Neural cell (in vitro differentiated cells): Measurements from ENCODE around the gene STIM1. TPM values are rescaled to one million over a fixed set of nuclear protein-coding genes. Genes with fewer than 3 reads are reported as not detected.

ENCODE experiments used
- H2AFZ ChIP-seq: fragments of 200-600, 300-800 bp; sonication (generic), shearing (Covaris generic); 2 replicates; pipeline ENCODE4 v1.6.0; 2014; ENCODE audit warnings: low read depth, mild to moderate bottlenecking, antibody characterized with exemption, low read length, moderate library complexity
- H3F3A ChIP-seq: fragments of 200-600 bp; shearing (Covaris generic); 2 replicates; pipeline ENCODE4 v1.6.1; 2016; ENCODE audit warnings: mild to moderate bottlenecking, moderate library complexity, mixed read lengths, antibody characterized with exemption, low read length; ENCODE audit not compliant: insufficient read depth, poor library complexity, severe bottlenecking
- H3K27ac ChIP-seq: fragments of 200-600, 300-800 bp; sonication (generic), shearing (Covaris generic); 2 replicates; pipeline ENCODE4 v1.5.1; 2014; ENCODE audit warnings: mild to moderate bottlenecking, low read length, moderate library complexity
- H3K27me3 ChIP-seq: fragments of 300-800, 200-600 bp; sonication (generic), shearing (Covaris generic); 2 replicates; pipeline ENCODE4 v1.6.0; 2014; ENCODE audit warnings: mild to moderate bottlenecking, low read depth, low read length, moderate library complexity; ENCODE audit not compliant: insufficient read depth
- H3K36me3 ChIP-seq: fragments of 300-800, 200-600 bp; sonication (generic), shearing (Covaris generic); 2 replicates; pipeline ENCODE4 v1.5.1; 2014; ENCODE audit warnings: mild to moderate bottlenecking, antibody characterized with exemption, low read length, moderate library complexity; ENCODE audit not compliant: insufficient read depth
- H3K4me2 ChIP-seq: fragments of 300-800, 200-600 bp; sonication (generic), shearing (Covaris generic); 2 replicates; pipeline ENCODE4 v1.6.0; 2014; ENCODE audit warnings: mild to moderate bottlenecking, low read length
- H3K4me3 ChIP-seq: fragments of 300-800, 200-600 bp; sonication (generic), shearing (Covaris generic); 2 replicates; pipeline ENCODE4 v1.5.1; 2014; ENCODE audit warnings: mild to moderate bottlenecking, low read length, moderate library complexity
- H3K79me2 ChIP-seq: fragments of 200-600 bp; shearing (Covaris generic); replicated peaks from 2 replicates; pipeline ENCODE4 v1.6.0; 2014; ENCODE audit warnings: mild to moderate bottlenecking, low read length, moderate library complexity; ENCODE audit not compliant: insufficient read depth
- H3K9ac ChIP-seq: fragments of 300-800, 200-600 bp; sonication (generic), shearing (Covaris generic); 2 replicates; pipeline ENCODE4 v1.6.1; 2016; ENCODE audit warnings: mild to moderate bottlenecking, low read length, mixed read lengths
- H3K9me2 ChIP-seq: fragments of 200-600 bp; shearing (Covaris generic); 2 replicates; pipeline ENCODE4 v1.6.1; 2016; ENCODE audit warnings: mild to moderate bottlenecking, low read length, mixed read lengths; ENCODE audit not compliant: insufficient read depth
- H3K9me3 ChIP-seq: fragments of 200-600, 300-800 bp; sonication (generic), shearing (Covaris generic); 2 replicates; pipeline ENCODE4 v1.6.1; 2016; ENCODE audit warnings: mild to moderate bottlenecking, mixed run types, low read length, moderate library complexity, mixed read lengths
- H4K20me1 ChIP-seq: fragments of 200-600 bp; shearing (Covaris generic); 2 replicates; pipeline ENCODE4 v1.6.1; 2016; ENCODE audit warnings: mild to moderate bottlenecking, mixed run types; ENCODE audit not compliant: insufficient read depth
- EP300 ChIP-seq: fragments of 450-650 bp; conservative IDR thresholded peaks from 2 replicates; pipeline ENCODE4 v1.6.1; 2014; ENCODE audit warnings: antibody characterized with exemption, mild to moderate bottlenecking, moderate library complexity; ENCODE audit not compliant: poor library complexity, severe bottlenecking
- EZH2 ChIP-seq: fragments of 200-600, 300-800 bp; shearing (Covaris generic), sonication (generic); IDR thresholded peaks from 2 replicates; pipeline ENCODE4 v1.6.1; 2014; ENCODE audit warnings: antibody characterized with exemption, low read length, borderline replicate concordance, mild to moderate bottlenecking; ENCODE audit not compliant: insufficient read depth, poor library complexity, severe bottlenecking
- MXI1 ChIP-seq: fragments of 450-650 bp; conservative IDR thresholded peaks from 2 replicates; pipeline ENCODE4 v1.6.1; 2014; ENCODE audit warnings: antibody characterized with exemption, mild to moderate bottlenecking; ENCODE audit not compliant: poor library complexity, severe bottlenecking
- POLR2AphosphoS5 ChIP-seq: IDR thresholded peaks from 2 replicates; pipeline ENCODE4 v1.6.1; 2012
- RAD21 ChIP-seq: fragments of 450-650 bp; conservative IDR thresholded peaks from 2 replicates; pipeline ENCODE4 v1.6.1; 2014; ENCODE audit warnings: antibody characterized with exemption, mild to moderate bottlenecking, moderate library complexity
- REST ChIP-seq: IDR thresholded peaks from 2 replicates; pipeline ENCODE4 v1.6.1; 2012; ENCODE audit warnings: borderline replicate concordance
- SMC3 ChIP-seq: fragments of 450-650 bp; conservative IDR thresholded peaks from 2 replicates; pipeline ENCODE4 v1.6.1; 2014; ENCODE audit warnings: antibody characterized with exemption, mild to moderate bottlenecking, moderate library complexity; ENCODE audit not compliant: poor library complexity
- TAF1 ChIP-seq: IDR thresholded peaks from 2 replicates; pipeline ENCODE4 v1.6.1; 2012; ENCODE audit warnings: low read depth
- polyA plus RNA-seq: library from polyadenylated mRNA; depleted of rRNA; stranded (reverse); fragments of >200 nt; gene quantifications from 2 replicates; pipeline ENCODE4 v1.2.3, GENCODE V29; 2014
- TF ChIP-seq, protein P1 (sequence below): fragments of 450-650 bp; IDR thresholded peaks from 2 replicates; pipeline ENCODE4 v1.5.1; 2014; ENCODE audit warnings: antibody characterized with exemption, mild to moderate bottlenecking, moderate library complexity; ENCODE audit not compliant: poor library complexity, severe bottlenecking

STIM1 gene
- polyA plus RNA-seq, 1 donor from 2014 or later, result 14.5 TPM

DNA sequence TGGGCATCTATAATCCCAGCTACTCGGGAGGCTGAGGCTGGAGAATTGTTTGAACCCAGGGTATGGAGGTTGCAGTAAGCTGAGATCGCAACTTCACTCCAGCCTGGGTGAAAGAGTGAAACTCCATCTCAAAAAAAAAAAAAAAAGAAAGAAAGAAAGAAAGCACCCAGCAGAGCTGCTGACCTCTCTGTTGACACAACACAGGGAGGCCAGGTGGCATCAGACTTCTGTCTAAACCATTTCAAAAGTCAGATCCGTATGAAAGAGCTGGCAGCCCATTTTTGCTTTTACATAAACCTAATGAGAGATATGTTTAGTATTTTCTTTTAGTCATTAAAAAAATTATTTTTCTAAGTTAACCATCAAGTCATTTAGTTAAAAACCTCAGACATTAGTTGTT is 174.7 kb downstream of the STIM1 start:
- H3K9me2 ChIP-seq, result no peaks in the 10 kb centered on the region

DNA sequence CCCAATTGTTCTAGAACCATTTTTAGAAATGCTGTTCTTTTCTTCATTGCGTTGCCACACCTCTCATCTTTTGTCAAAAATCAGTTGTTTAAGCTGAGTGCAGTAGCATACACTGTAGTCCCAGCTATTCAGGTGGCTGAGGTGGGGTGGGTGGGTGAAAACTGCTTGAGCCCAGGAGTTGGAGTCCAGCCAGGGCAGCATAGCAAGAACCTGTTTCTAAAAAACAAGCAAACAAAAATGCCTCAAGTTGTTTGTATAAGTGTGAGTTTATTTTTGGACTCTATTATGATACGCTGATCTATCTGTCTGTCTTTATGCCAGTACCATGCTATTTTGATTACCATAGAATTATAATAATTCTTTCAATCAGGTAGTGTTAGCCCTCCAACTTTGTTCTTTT is 176.6 kb downstream of the STIM1 start:
- Histone ChIP-seq H4K20me1 (no peaks in the 10 kb centered on the region), H3K4me2 (no peak overlapping the region), H3F3A (no peaks in the 10 kb centered on the region), H3K79me2 (no peaks in the 10 kb centered on the region), H3K9me3 (no peaks in the 10 kb centered on the region), H3K27me3 (no peaks in the 10 kb centered on the region), H3K27ac (no peak overlapping the region), H3K4me3 (no peak overlapping the region), H3K9ac (no peak overlapping the region), H3K36me3 (no peaks in the 10 kb centered on the region), H2AFZ (no peak overlapping the region), H3K9me2 (no peaks in the 10 kb centered on the region)
- TF ChIP-seq EP300 (no peak), POLR2AphosphoS5 (no peak), RAD21 (no peak), EZH2 (no peak), REST (no peak), SMC3 (no peak), TAF1 (no peak), MXI1 (no peak)
- TF ChIP-seq, protein P1, sequence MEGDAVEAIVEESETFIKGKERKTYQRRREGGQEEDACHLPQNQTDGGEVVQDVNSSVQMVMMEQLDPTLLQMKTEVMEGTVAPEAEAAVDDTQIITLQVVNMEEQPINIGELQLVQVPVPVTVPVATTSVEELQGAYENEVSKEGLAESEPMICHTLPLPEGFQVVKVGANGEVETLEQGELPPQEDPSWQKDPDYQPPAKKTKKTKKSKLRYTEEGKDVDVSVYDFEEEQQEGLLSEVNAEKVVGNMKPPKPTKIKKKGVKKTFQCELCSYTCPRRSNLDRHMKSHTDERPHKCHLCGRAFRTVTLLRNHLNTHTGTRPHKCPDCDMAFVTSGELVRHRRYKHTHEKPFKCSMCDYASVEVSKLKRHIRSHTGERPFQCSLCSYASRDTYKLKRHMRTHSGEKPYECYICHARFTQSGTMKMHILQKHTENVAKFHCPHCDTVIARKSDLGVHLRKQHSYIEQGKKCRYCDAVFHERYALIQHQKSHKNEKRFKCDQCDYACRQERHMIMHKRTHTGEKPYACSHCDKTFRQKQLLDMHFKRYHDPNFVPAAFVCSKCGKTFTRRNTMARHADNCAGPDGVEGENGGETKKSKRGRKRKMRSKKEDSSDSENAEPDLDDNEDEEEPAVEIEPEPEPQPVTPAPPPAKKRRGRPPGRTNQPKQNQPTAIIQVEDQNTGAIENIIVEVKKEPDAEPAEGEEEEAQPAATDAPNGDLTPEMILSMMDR, result no peak

More for the DNA sequence above, 174.7 kb downstream of the STIM1 start:
- H3K36me3 ChIP-seq, result no peaks in the 10 kb centered on the region
- no peaks in the 10 kb centered on the region for H3K9me3 ChIP-seq
- H3F3A ChIP-seq, result no peaks in the 10 kb centered on the region
- TF ChIP-seq SMC3, result no peak
- H3K9ac ChIP-seq, result no peak overlapping the region
- no peak overlapping the region for H2AFZ ChIP-seq
- no peaks in the 10 kb centered on the region for H3K79me2 ChIP-seq
- no peaks in the 10 kb centered on the region for H4K20me1 ChIP-seq
- H3K4me2 ChIP-seq, result no peak overlapping the region
- H3K4me3 ChIP-seq, result no peak overlapping the region
- H3K27ac ChIP-seq, result no peak overlapping the region
- H3K27me3 ChIP-seq, result no peaks in the 10 kb centered on the region

GRCh38 chr11:4035985-4036384 is 180.5 kb downstream of the STIM1 start:
- TF ChIP-seq MXI1, result no peak
- TF ChIP-seq, protein P1, result no peak
- no peak for TF ChIP-seq POLR2AphosphoS5
- TF ChIP-seq EZH2, result no peak
- no peak for TF ChIP-seq SMC3
- no peak for TF ChIP-seq EP300
- TF ChIP-seq RAD21, result no peak
- no peak for TF ChIP-seq TAF1
- TF ChIP-seq REST, result no peak
- H4K20me1 ChIP-seq, result no peaks in the 10 kb centered on the region
- no peaks in the 10 kb centered on the region for H3K36me3 ChIP-seq
- no peak overlapping the region for H3K9ac ChIP-seq
- no peaks in the 10 kb centered on the region for H3K9me2 ChIP-seq
- H3F3A ChIP-seq, result no peaks in the 10 kb centered on the region
- no peaks in the 10 kb centered on the region for H3K27me3 ChIP-seq
- no peaks in the 10 kb centered on the region for H3K79me2 ChIP-seq
- no peak overlapping the region for H3K27ac ChIP-seq
- H3K4me2 ChIP-seq, result no peak overlapping the region
- H3K4me3 ChIP-seq, result no peak overlapping the region
- no peak overlapping the region for H2AFZ ChIP-seq
- no peaks in the 10 kb centered on the region for H3K9me3 ChIP-seq
